Neutrophil (primary cell): ENCODE data around the gene SPG7.
"Not testable (repeated sequence)": the region's sequence is repeated elsewhere in the genome, so short reads cannot be mapped to it uniquely, and the experiment has no call there.

ENCODE experiments used
- H3K27ac ChIP-seq: fragments of 200-600 bp; sonication (generic); 2 replicates; pipeline ENCODE4 v1.5.1; 2016; ENCODE audit warnings: mild to moderate bottlenecking, moderate library complexity
- H3K27me3 ChIP-seq: fragments of 200-600 bp; sonication (generic); 2 replicates; pipeline ENCODE4 v1.6.0; 2016; ENCODE audit warnings: mild to moderate bottlenecking
- H3K36me3 ChIP-seq: fragments of 200-600 bp; sonication (generic); 2 replicates; pipeline ENCODE4 v1.5.1; 2017
- H3K4me1 ChIP-seq, 2 experiments: fragments of 200-600 bp in 1 of 2; sonication (generic) in 1 of 2; 1 replicate in 1 of 2; 2 replicates in 1 of 2; pipeline versions ENCODE4 v1.5.1 to v1.6.1; 2013 to 2016; ENCODE audit warnings: low read depth in 1 of 2, low read length in 1 of 2, mild to moderate bottlenecking in 1 of 2, moderate library complexity in 1 of 2; ENCODE audit not compliant: control insufficient read depth in 1 of 2, insufficient read depth in 1 of 2
- H3K4me3 ChIP-seq, 2 experiments: fragments of 200-600 bp in 1 of 2; sonication (generic) in 1 of 2; 1 replicate in 1 of 2; 2 replicates in 1 of 2; pipeline ENCODE4 v1.5.1; 2013 to 2016; ENCODE audit warnings: low read depth in 1 of 2, low read length in 1 of 2, mild to moderate bottlenecking in 1 of 2, moderate library complexity in 1 of 2
- H3K9me3 ChIP-seq: fragments of 200-600 bp; sonication (generic); 2 replicates; pipeline ENCODE4 v1.5.1; 2016
- TF ChIP-seq, protein P1 (sequence below): fragments of 200-600 bp; sonication (generic); IDR thresholded peaks from 2 replicates; pipeline ENCODE4 v1.5.1; 2016; ENCODE audit warnings: antibody characterized with exemption

Gene SPG7

GRCh38 chr16:89507834-89508590, at the start of gene SPG7:
SPG7 (plus strand) TSS chr16:89508403; CDS start chr16:89508418, 15 bp downstream.
- Histone ChIP-seq H3K36me3 (peaks cover 25% of the 10 kb centered on the region), H3K9me3 (no peaks in the 10 kb centered on the region), H3K4me3 (peak within 1 kb of the TSS; percentile 88 to 99), H3K27me3 (no peaks in the 10 kb centered on the region), H3K4me1 (peaks cover 38 to 45% of the 10 kb centered on the region in 2 experiments), H3K27ac (peak within 1 kb of the TSS; percentile 93)
- TF ChIP-seq, protein P1, sequence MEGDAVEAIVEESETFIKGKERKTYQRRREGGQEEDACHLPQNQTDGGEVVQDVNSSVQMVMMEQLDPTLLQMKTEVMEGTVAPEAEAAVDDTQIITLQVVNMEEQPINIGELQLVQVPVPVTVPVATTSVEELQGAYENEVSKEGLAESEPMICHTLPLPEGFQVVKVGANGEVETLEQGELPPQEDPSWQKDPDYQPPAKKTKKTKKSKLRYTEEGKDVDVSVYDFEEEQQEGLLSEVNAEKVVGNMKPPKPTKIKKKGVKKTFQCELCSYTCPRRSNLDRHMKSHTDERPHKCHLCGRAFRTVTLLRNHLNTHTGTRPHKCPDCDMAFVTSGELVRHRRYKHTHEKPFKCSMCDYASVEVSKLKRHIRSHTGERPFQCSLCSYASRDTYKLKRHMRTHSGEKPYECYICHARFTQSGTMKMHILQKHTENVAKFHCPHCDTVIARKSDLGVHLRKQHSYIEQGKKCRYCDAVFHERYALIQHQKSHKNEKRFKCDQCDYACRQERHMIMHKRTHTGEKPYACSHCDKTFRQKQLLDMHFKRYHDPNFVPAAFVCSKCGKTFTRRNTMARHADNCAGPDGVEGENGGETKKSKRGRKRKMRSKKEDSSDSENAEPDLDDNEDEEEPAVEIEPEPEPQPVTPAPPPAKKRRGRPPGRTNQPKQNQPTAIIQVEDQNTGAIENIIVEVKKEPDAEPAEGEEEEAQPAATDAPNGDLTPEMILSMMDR = no peak

DNA sequence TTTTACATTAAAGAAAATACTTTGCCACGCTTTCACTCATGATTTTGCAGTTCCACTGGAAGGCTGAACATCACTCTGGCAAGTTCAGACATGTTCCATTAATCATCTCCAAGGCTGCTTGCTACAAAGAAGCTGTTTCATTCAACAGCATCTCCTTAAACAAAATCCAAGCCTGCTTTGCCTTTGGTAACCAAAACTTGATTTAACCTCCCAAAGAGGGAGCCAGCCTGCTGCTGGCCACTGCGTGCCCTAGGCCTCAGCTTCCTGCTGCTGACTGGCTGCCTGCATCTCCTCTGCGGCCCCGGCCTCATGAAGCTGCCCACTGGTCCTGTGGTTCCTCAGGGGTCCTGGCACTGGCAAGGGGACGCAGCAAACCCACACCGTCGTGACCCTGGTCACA, 49.7 kb upstream of the SPG7 start:
- Histone ChIP-seq H3K27me3 (no peaks in the 10 kb centered on the region), H3K4me3 (no peak overlapping the region), H3K4me1 (peaks cover 22 to 35% of the 10 kb centered on the region in 2 experiments), H3K27ac (peak overlapping the region; percentile 48), H3K36me3 (no peaks in the 10 kb centered on the region), H3K9me3 (no peaks in the 10 kb centered on the region)
- TF ChIP-seq, protein P1 = no peak

DNA sequence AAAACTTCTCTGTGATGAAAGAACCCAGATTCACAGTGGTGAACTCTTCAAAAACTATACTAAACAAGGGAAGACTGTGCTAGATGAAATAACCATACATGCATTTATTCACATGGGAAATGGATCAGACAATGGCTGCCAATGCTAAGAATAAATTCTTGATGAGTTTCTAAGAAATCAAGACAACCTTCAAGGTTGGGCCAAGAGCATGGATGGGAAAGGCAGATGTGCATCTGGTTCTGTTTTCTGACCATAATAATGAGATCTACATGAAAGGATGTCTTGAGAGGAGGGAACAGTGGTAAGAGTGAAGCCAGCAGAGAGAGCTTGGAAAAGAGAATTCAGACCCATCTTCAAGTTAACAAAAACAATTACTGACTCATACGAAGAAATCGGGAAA, 49.2 kb upstream of the SPG7 start:
- H3K27ac ChIP-seq = peak overlapping the region; percentile 48
- H3K27me3 ChIP-seq = no peaks in the 10 kb centered on the region

GRCh38 chr16:89460556-89460955, 47.6 kb upstream of the SPG7 start:
- Histone ChIP-seq H3K9me3 (no peaks in the 10 kb centered on the region), H3K36me3 (no peaks in the 10 kb centered on the region), H3K4me1 (peaks cover 8 to 22% of the 10 kb centered on the region in 2 experiments), H3K4me3 (no peak overlapping the region), H3K27ac (peak overlapping the region; percentile 39), H3K27me3 (no peaks in the 10 kb centered on the region)
- TF ChIP-seq, protein P1 = no peak

More for the DNA sequence above, 49.2 kb upstream of the SPG7 start:
- H3K9me3 ChIP-seq = no peaks in the 10 kb centered on the region
- H3K4me1 ChIP-seq = peaks cover 20 to 35% of the 10 kb centered on the region in 2 experiments
- TF ChIP-seq, protein P1 = no peak
- no peak overlapping the region for H3K4me3 ChIP-seq
- no peaks in the 10 kb centered on the region for H3K36me3 ChIP-seq

DNA sequence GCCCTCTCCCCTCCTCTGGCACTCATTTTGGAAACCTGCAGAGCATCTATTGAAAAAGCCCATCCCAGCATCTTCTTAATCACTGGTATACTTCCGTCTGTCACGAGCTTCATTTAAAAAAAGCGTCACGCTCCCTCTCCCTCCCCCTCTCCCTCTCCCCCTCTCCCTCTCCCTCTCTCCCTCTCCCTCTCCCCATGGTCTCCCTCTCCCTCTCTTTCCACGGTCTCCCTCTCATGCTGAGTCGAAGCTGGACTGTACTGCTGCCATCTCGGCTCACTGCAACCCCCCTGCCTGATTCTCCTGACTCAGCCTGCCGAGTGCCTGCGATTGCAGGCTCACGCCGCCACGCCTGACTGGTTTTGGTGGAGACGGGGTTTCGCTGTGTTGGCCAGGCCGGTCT, 46.3 kb upstream of the SPG7 start:
- peak overlapping the region; percentile 9 for H3K27ac ChIP-seq
- not testable (repeated sequence) for H3K9me3 ChIP-seq, H3K4me3 ChIP-seq, H3K27me3 ChIP-seq, H3K36me3 ChIP-seq
- peaks cover 4 to 11% of the 10 kb centered on the region in 2 experiments for H3K4me1 ChIP-seq

DNA sequence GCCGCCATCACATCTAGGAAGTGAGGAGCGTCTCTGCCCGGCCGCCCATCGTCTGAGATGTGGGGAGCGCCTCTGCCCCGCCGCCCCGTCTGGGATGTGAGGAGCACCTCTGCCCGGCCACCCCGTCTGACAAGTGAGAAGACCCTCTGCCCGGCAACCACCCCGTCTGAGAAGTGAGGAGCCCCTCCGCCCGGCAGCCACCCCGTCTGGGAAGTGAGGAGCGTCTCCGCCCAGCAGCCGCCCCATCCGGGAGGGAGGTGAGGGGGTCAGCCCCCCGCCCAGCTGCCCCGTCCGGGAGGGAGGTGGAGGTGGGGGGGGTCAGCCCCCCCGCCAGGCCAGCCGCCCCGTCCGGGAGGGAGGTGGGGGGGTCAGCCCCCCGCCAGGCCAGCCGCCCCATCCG, 45.6 kb upstream of the SPG7 start:
- H3K27ac ChIP-seq, H3K9me3 ChIP-seq, H3K27me3 ChIP-seq, H3K36me3 ChIP-seq, H3K4me3 ChIP-seq: not testable (repeated sequence)
- H3K4me1 ChIP-seq = peaks cover 4 to 11% of the 10 kb centered on the region in 2 experiments

- not testable (repeated sequence) for H3K36me3 ChIP-seq, H3K4me3 ChIP-seq, H3K27ac ChIP-seq, H3K27me3 ChIP-seq, H3K9me3 ChIP-seq
- peaks cover 4 to 11% of the 10 kb centered on the region in 2 experiments for H3K4me1 ChIP-seq
Observed at GRCh38 chr16:89463312-89463711, 44.9 kb upstream of the SPG7 start.
